Upper lobe of left lung (tissue), 6 donors: ENCODE measurements around the gene BRIP1. TPM values are rescaled to one million over a fixed set of nuclear protein-coding genes. Genes with fewer than 3 reads are reported as not detected.

Experiments
- ATAC-seq, 2 donors: fragments of 200-7000 bp; cut with Tn5 transposase; one replicate each; pipeline ENCODE4 v1.9.1; 2022; ENCODE audit warnings: mild to moderate bottlenecking in 2 of 2, moderate library complexity in 2 of 2; ENCODE audit not compliant: low FRiP score in 2 of 2
- DNase-seq, 2 donors: peaks; one replicate each; pipeline ENCODE4 v3.0.0-alpha.2; 2019 to 2020
- H3K27ac ChIP-seq, 4 donors: fragments of 200-600 bp; sonication (generic); one replicate each; pipeline ENCODE4 v1.5.1; 2016 to 2019
- H3K27me3 ChIP-seq, 4 donors: fragments of 200-600 bp; sonication (generic); one replicate each; pipeline ENCODE4 v1.5.1; 2017 to 2019
- H3K36me3 ChIP-seq, 4 donors: fragments of 200-600 bp; sonication (generic); one replicate each; pipeline ENCODE4 v1.5.1; 2016 to 2019
- H3K4me1 ChIP-seq, 4 donors: fragments of 200-600 bp; sonication (generic); one replicate each; pipeline ENCODE4 v1.5.1; 2018 to 2019
- H3K4me3 ChIP-seq, 4 donors: fragments of 200-600 bp; sonication (generic); one replicate each; pipeline ENCODE4 v1.5.1; 2017 to 2019; ENCODE audit warnings: mild to moderate bottlenecking in 2 of 4, moderate library complexity in 1 of 4
- H3K9me3 ChIP-seq, 4 donors: fragments of 200-600 bp; sonication (generic); one replicate each; pipeline ENCODE4 v1.5.1; 2018 to 2019
- EP300 ChIP-seq, 4 donors: sonication (generic); formaldehyde crosslinking; IDR thresholded peaks; one replicate each; pipeline ENCODE4 v1.5.1; 2017; ENCODE audit warnings: antibody characterized with exemption in 4 of 4, control low read depth in 2 of 4
- POLR2A ChIP-seq, 4 donors: fragments of 450-650 bp; IDR thresholded peaks; one replicate each; pipeline ENCODE4 v1.5.1; 2016 to 2017; ENCODE audit warnings: antibody characterized with exemption in 4 of 4, mild to moderate bottlenecking in 2 of 4
- POLR2AphosphoS5 ChIP-seq, 2 donors: sonication (generic); formaldehyde crosslinking; IDR thresholded peaks; one replicate each; pipeline ENCODE4 v1.5.1; 2017; ENCODE audit warnings: antibody characterized with exemption in 2 of 2
- WGBS, 2 donors: methylation state at CpG; one replicate each; pipeline ENCODE4 v1.1.5; 2017 to 2018; 5-methylcytosine and 5-hydroxymethylcytosine counted together
- total RNA-seq, 6 donors: library from RNA; depleted of rRNA in 4 of 6; stranded (reverse); fragments of >200 nt in 4 of 6; gene quantifications; one replicate each; pipeline versions ENCODE4 v1.1.0 to v1.2.1, GENCODE V29; 2016 to 2021
- TF ChIP-seq, protein P1 (sequence below), 6 experiments: fragments of 450-650 bp in 4 of 6; fragments of 200-600 bp in 2 of 6; sonication (generic) in 2 of 6; IDR thresholded peaks; one replicate each; pipeline ENCODE4 v1.5.1; 2016 to 2019; ENCODE audit warnings: antibody characterized with exemption in 6 of 6
- donor health status: DM: no; HTN: no; CAD: no; lungs with moderate emphysema.
- donor health status: DM: no; HTN: yes; CAD: no; lungs with severe emphysema.

Gene BRIP1
- total RNA-seq, 6 donors from 2014 or later, result 0.55 to 2.5 (median 0.85) TPM

DNA sequence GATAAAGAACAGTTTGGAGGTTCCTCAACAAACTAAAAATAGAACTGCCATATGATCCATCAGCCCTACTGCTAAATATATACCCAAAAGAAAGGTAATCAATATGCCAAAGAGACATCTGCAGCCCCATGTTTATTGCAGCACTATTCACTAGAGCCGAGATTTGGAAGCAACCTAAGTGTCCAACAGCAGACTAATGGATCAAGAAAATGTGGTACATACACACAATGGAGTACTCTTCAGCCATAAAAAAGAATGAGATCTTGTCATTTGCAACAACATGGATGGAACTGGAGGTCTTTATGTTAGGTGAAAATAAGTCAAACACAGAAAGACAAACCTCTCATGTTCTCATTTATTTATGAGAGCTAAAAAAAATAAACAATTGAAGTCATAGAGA is 223.5 kb downstream of the BRIP1 start:
- no peak for ATAC-seq
- H3K27me3 ChIP-seq, result no peaks in the 10 kb centered on the region
- no peaks in the 10 kb centered on the region for H3K36me3 ChIP-seq
- TF ChIP-seq POLR2AphosphoS5 (IDR thresholded peaks at IDR 0.05), result no peak
- TF ChIP-seq POLR2A (IDR thresholded peaks at IDR 0.05), result no peak
- no peak for TF ChIP-seq EP300 (IDR thresholded peaks at IDR 0.05)
- TF ChIP-seq, protein P1, sequence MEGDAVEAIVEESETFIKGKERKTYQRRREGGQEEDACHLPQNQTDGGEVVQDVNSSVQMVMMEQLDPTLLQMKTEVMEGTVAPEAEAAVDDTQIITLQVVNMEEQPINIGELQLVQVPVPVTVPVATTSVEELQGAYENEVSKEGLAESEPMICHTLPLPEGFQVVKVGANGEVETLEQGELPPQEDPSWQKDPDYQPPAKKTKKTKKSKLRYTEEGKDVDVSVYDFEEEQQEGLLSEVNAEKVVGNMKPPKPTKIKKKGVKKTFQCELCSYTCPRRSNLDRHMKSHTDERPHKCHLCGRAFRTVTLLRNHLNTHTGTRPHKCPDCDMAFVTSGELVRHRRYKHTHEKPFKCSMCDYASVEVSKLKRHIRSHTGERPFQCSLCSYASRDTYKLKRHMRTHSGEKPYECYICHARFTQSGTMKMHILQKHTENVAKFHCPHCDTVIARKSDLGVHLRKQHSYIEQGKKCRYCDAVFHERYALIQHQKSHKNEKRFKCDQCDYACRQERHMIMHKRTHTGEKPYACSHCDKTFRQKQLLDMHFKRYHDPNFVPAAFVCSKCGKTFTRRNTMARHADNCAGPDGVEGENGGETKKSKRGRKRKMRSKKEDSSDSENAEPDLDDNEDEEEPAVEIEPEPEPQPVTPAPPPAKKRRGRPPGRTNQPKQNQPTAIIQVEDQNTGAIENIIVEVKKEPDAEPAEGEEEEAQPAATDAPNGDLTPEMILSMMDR (IDR thresholded peaks at IDR 0.05), result no peak
- H3K27ac ChIP-seq, result no peak overlapping the region
- no peaks in the 10 kb centered on the region for H3K9me3 ChIP-seq
- WGBS, 2 donors, result 90 to 95% methylated on average over 1 of the region's 1 CpG
- H3K4me1 ChIP-seq, result no peaks in the 10 kb centered on the region
- no peak for DNase-seq
- no peak overlapping the region for H3K4me3 ChIP-seq

DNA sequence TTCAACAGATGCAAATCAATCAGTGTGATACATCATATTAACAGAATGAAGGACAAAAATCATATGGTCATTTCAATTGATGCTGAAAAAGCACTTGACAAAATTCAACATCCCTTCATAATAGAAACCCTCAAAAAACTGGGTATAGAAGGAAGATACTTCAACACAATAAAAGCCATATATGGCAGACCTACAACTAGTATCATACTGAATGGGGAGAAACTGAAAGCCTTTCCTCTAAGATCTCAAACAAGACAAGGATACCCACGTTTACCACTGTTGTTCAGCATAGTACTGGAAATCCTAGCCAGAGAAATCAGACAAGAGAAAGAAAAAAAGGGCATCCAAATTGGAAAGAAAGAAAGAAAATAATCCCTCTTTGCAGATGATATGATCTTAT is 225.2 kb downstream of the BRIP1 start:
- Histone ChIP-seq H3K9me3 (no peaks in the 10 kb centered on the region), H3K27me3 (no peaks in the 10 kb centered on the region), H3K4me3 (no peak overlapping the region), H3K27ac (no peak overlapping the region), H3K4me1 (no peaks in the 10 kb centered on the region), H3K36me3 (no peaks in the 10 kb centered on the region)
- whole genome bisulfite sequencing, 2 donors, result 43 to 48% methylated on average over 1 of the region's 1 CpG
- no peak for ATAC-seq
- TF ChIP-seq POLR2AphosphoS5 (IDR thresholded peaks at IDR 0.05) (no peak), EP300 (IDR thresholded peaks at IDR 0.05) (no peak), POLR2A (IDR thresholded peaks at IDR 0.05) (no peak)
- TF ChIP-seq, protein P1 (IDR thresholded peaks at IDR 0.05), result no peak
- no peak for DNase-seq

DNA sequence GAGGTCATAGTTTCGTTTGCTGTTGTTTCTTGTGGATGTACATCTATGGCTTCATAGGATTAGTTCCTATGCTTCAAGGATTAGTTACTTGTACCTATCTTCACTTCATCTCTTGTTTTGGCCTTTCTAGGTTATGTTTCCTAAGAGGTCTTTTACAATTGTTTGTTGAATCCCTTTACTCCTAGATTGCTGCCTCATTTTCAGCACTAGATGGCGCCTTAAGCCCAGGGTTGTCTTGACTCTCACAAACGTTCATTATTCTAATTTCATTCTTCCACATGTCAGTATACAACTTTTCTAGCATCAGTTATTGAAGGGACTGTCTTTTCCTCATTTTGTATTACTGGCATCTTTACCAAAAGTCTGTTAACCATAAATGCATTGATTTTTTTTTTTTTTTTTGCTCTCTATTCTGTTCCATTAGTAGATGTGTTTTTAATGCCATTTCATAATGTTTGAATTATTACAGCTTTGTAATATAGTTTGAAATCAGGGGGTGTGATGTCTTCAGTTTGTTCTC is 227.4 kb downstream of the BRIP1 start:
- no peaks in the 10 kb centered on the region for H3K36me3 ChIP-seq
- no peak overlapping the region for H3K27ac ChIP-seq
- ATAC-seq, result no peak
- no peaks in the 10 kb centered on the region for H3K9me3 ChIP-seq
- H3K27me3 ChIP-seq, result no peaks in the 10 kb centered on the region
- 12 to 15% methylated on average over 3 of the region's 3 CpGs for WGBS, 2 donors
- TF ChIP-seq POLR2A (IDR thresholded peaks at IDR 0.05) (no peak), POLR2AphosphoS5 (IDR thresholded peaks at IDR 0.05) (no peak), EP300 (IDR thresholded peaks at IDR 0.05) (no peak)
- TF ChIP-seq, protein P1 (IDR thresholded peaks at IDR 0.05), result peak; percentile 34 to 62 (median 46)
- H3K4me1 ChIP-seq, result no peaks in the 10 kb centered on the region
- H3K4me3 ChIP-seq, result no peak overlapping the region
- DNase-seq, result peak in 1 of 2 donors; percentile 26

DNA sequence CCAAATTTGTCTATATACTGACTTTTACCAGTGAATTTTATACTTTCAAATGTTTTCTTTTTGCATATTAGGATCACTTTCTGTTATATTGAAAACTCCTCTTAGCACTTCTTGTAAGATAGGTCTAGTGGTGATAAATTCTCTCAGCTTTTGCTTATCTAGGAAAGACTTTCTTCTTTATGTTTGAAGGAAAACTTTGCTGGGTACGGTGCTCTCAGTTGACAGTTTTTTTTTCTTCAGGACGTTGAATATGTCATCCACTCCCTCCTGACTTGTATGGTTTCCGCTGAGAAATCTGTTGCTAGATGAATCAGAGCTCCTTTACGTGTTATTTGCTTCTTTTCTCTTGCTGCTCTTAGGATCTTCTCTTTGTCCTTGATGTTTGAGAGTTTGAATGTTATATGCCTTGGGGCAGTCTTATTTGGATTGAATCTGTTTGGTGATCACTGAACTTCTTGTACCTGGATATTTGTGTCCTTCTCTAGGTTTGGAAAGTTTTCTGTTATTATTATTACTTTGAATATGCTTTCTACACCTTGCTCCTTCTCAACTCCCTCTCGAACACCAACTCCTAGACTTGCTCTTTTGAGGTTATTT is 228.3 kb downstream of the BRIP1 start:
- no peak for TF ChIP-seq EP300 (IDR thresholded peaks at IDR 0.05)
- TF ChIP-seq POLR2A (IDR thresholded peaks at IDR 0.05), result no peak
- TF ChIP-seq POLR2AphosphoS5 (IDR thresholded peaks at IDR 0.05), result no peak
- TF ChIP-seq, protein P1 (IDR thresholded peaks at IDR 0.05), result no peak
- WGBS, 2 donors, result 75 to 81% methylated on average over 5 of the region's 5 CpGs
- no peaks in the 10 kb centered on the region for H3K9me3 ChIP-seq
- H3K27ac ChIP-seq, result no peak overlapping the region
- DNase-seq (no peak), ATAC-seq (no peak)
- H3K36me3 ChIP-seq, result no peaks in the 10 kb centered on the region
- no peak overlapping the region for H3K4me3 ChIP-seq
- H3K4me1 ChIP-seq, result no peaks in the 10 kb centered on the region
- H3K27me3 ChIP-seq, result no peaks in the 10 kb centered on the region

DNA sequence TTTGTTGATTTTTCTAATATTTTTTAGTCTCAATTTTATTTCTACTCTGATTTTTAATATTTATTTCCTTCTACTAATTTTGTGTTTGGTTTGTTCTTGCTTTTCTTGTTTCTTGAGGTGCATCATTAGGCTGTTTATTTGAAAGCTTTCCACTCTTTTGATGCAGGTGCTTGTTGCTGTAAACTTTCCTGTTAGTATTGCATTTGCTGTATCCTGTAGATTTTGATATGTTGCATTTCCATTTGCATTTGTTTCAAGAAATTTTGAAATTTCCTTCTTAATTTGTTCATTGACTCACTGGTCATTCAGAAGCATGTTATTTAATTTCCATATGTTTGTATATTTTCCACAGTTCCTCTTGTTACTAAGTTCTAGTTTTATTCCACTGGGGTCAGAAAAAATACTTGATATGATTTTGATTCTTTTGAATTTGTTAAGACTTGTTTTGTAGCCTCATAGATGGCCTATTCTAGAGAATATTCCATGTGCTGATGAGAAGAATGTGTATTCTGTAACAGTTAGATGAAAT is 229.3 kb downstream of the BRIP1 start:
- H3K27me3 ChIP-seq, result no peaks in the 10 kb centered on the region
- no peak for ATAC-seq
- H3K4me1 ChIP-seq, result no peaks in the 10 kb centered on the region
- TF ChIP-seq POLR2AphosphoS5 (IDR thresholded peaks at IDR 0.05), result no peak
- TF ChIP-seq EP300 (IDR thresholded peaks at IDR 0.05), result no peak
- TF ChIP-seq, protein P1 (IDR thresholded peaks at IDR 0.05), result no peak
- no peak for TF ChIP-seq POLR2A (IDR thresholded peaks at IDR 0.05)
- DNase-seq, result no peak
- H3K27ac ChIP-seq, result no peak overlapping the region
- no peaks in the 10 kb centered on the region for H3K9me3 ChIP-seq
- H3K36me3 ChIP-seq, result no peaks in the 10 kb centered on the region
- H3K4me3 ChIP-seq, result no peak overlapping the region
